ENCODE data around the gene UBLCP1. TPM values are rescaled to one million over a fixed set of nuclear protein-coding genes. Genes with fewer than 3 reads are reported as not detected.

Gene UBLCP1
- total RNA-seq, 4 donors from 2014 or later: 7.4 to 39.0 (median 21.6) TPM

- Histone ChIP-seq H3K9me3 (no peaks in the 10 kb centered on the region), H3K27me3 (no peaks in the 10 kb centered on the region), H3K36me3 (no peaks in the 10 kb centered on the region), H3K27ac (peak overlapping the region in 1 of 2 donors; percentile 17), H3K4me1 (no peaks in the 10 kb centered on the region), H3K4me3 (peak overlapping the region; percentile 10 to 24)
- no peak for TF ChIP-seq POLR2A (IDR thresholded peaks at IDR 0.05)
- TF ChIP-seq CTCF (IDR thresholded peaks at IDR 0.05): peak; percentile 47 to 63 (median 53)
- intact Hi-C loops (cut with DNase I; ENCODE audit: low total_unique reads): no loop called here
- DNase-seq: peak; percentile 26 to 57
These were observed 68.2 kb downstream of the UBLCP1 start for GRCh38 chr5:159331093-159331973.

- no peaks in the 10 kb centered on the region for H3K9me3 ChIP-seq
- no peak for DNase-seq
- no peak overlapping the region for H3K27ac ChIP-seq
- TF ChIP-seq CTCF (IDR thresholded peaks at IDR 0.05) (no peak), POLR2A (IDR thresholded peaks at IDR 0.05) (no peak)
- no peak overlapping the region for H3K4me3 ChIP-seq
- intact Hi-C loops (cut with DNase I; ENCODE audit: low total_unique reads): no loop called here
- no peaks in the 10 kb centered on the region for H3K36me3 ChIP-seq
- H3K27me3 ChIP-seq: no peaks in the 10 kb centered on the region
- no peaks in the 10 kb centered on the region for H3K4me1 ChIP-seq
These were observed 69.9 kb downstream of the UBLCP1 start for GRCh38 chr5:159332800-159333544.

GRCh38 chr5:159333545-159333925, 70.4 kb downstream of the UBLCP1 start:
- no peaks in the 10 kb centered on the region for H3K27me3 ChIP-seq
- H3K36me3 ChIP-seq: no peaks in the 10 kb centered on the region
- no peaks in the 10 kb centered on the region for H3K9me3 ChIP-seq
- DNase-seq: no peak
- no peak overlapping the region for H3K4me3 ChIP-seq
- no peaks in the 10 kb centered on the region for H3K4me1 ChIP-seq
- intact Hi-C loops (cut with DNase I; ENCODE audit: low total_unique reads): no loop called here
- TF ChIP-seq POLR2A (IDR thresholded peaks at IDR 0.05) (no peak), CTCF (IDR thresholded peaks at IDR 0.05) (no peak)
- H3K27ac ChIP-seq: no peak overlapping the region

Small RNA genes within 50 kb of the gene (small RNA-seq; reads per million reads assigned to genes)
- not detected for gene RF00263
- not detected for gene RNU4ATAC2P

Other genes with a start within 250 kb of the UBLCP1 start
- gene EBF1, start 163.4 kb upstream of the UBLCP1 start, total RNA-seq: 10 to 100 TPM; 16.2 to 82.6 (median 29.2) TPM
- gene RNF145, start 53.7 kb upstream of the UBLCP1 start, total RNA-seq: 10 to 100 TPM; 20.2 to 78.2 (median 73.6) TPM
- gene IL12B, start 67.2 kb downstream of the UBLCP1 start, total RNA-seq: not detected